ENCODE results near the gene CDCA8.

CDCA8 gene

GRCh38 chr1:37650721-37651120 lies 41.6 kb upstream of the CDCA8 start:
- no peaks in the 10 kb centered on the region for H3K4me1 ChIP-seq (ENCODE audit: control insufficient read depth, low read length)

GRCh38 chr1:37651803-37652202 lies 40.5 kb upstream of the CDCA8 start:
- Histone ChIP-seq H3K27me3 (ENCODE audit: control insufficient read depth, low read length) (0 out of 2 replicates have a peak, but pooled peaks cover 2% of the 10 kb centered on the region), H3K4me3 (ENCODE audit: low read length) (no peak overlapping the region), H3K4me2 (ENCODE audit: low read length) (no peak overlapping the region), H3K9me2 (replicated peaks; ENCODE audit: control insufficient read depth, low read length) (no peaks in the 10 kb centered on the region), H3K9me3 (ENCODE audit: control insufficient read depth, insufficient read depth, low read length) (no peaks in the 10 kb centered on the region), H3K27ac (ENCODE audit: low read depth, low read length) (no peak overlapping the region), H3K79me2 (ENCODE audit: control insufficient read depth, low read length) (no peaks in the 10 kb centered on the region), H4K20me1 (ENCODE audit: control insufficient read depth, insufficient read depth, low read depth, low read length) (no peaks in the 10 kb centered on the region), H3K4me1 (ENCODE audit: control insufficient read depth, low read length) (no peaks in the 10 kb centered on the region), H3F3A (ENCODE audit: control insufficient read depth, insufficient read depth) (no peaks in the 10 kb centered on the region), H3K36me3 (ENCODE audit: control insufficient read depth, low read length) (no peaks in the 10 kb centered on the region)
- TF ChIP-seq EZH2phosphoT487 (IDR thresholded peaks at IDR 0.05; ENCODE audit: borderline replicate concordance, low read length) (no peak), CTCF (IDR thresholded peaks at IDR 0.05; ENCODE audit: low read depth, low read length, poor library complexity, severe bottlenecking) (no peak)

More at GRCh38 chr1:37650721-37651120, 41.6 kb upstream of the CDCA8 start:
- Histone ChIP-seq H3K27me3 (ENCODE audit: control insufficient read depth, low read length) (0 out of 2 replicates have a peak, but pooled peaks cover 2% of the 10 kb centered on the region), H3K79me2 (ENCODE audit: control insufficient read depth, low read length) (no peaks in the 10 kb centered on the region), H3F3A (ENCODE audit: control insufficient read depth, insufficient read depth) (no peaks in the 10 kb centered on the region), H3K4me2 (ENCODE audit: low read length) (no peak overlapping the region), H3K9me2 (replicated peaks; ENCODE audit: control insufficient read depth, low read length) (no peaks in the 10 kb centered on the region), H3K27ac (ENCODE audit: low read depth, low read length) (no peak overlapping the region), H3K36me3 (ENCODE audit: control insufficient read depth, low read length) (no peaks in the 10 kb centered on the region), H3K9me3 (ENCODE audit: control insufficient read depth, insufficient read depth, low read length) (no peaks in the 10 kb centered on the region), H4K20me1 (ENCODE audit: control insufficient read depth, insufficient read depth, low read depth, low read length) (no peaks in the 10 kb centered on the region), H3K4me3 (ENCODE audit: low read length) (no peak overlapping the region)
- TF ChIP-seq EZH2phosphoT487 (IDR thresholded peaks at IDR 0.05; ENCODE audit: borderline replicate concordance, low read length) (no peak), CTCF (IDR thresholded peaks at IDR 0.05; ENCODE audit: low read depth, low read length, poor library complexity, severe bottlenecking) (no peak)

GRCh38 chr1:37652976-37653375 lies 39.3 kb upstream of the CDCA8 start:
- Histone ChIP-seq H3K9me3 (ENCODE audit: control insufficient read depth, insufficient read depth, low read length) (no peaks in the 10 kb centered on the region), H3K4me2 (ENCODE audit: low read length) (no peak overlapping the region), H3K4me1 (ENCODE audit: control insufficient read depth, low read length) (no peaks in the 10 kb centered on the region), H3K79me2 (ENCODE audit: control insufficient read depth, low read length) (no peaks in the 10 kb centered on the region), H3K36me3 (ENCODE audit: control insufficient read depth, low read length) (no peaks in the 10 kb centered on the region), H3F3A (ENCODE audit: control insufficient read depth, insufficient read depth) (no peaks in the 10 kb centered on the region), H3K9me2 (replicated peaks; ENCODE audit: control insufficient read depth, low read length) (no peaks in the 10 kb centered on the region), H3K27ac (ENCODE audit: low read depth, low read length) (no peak overlapping the region), H3K27me3 (ENCODE audit: control insufficient read depth, low read length) (0 out of 2 replicates have a peak, but pooled peaks cover 2% of the 10 kb centered on the region), H4K20me1 (ENCODE audit: control insufficient read depth, insufficient read depth, low read depth, low read length) (no peaks in the 10 kb centered on the region), H3K4me3 (ENCODE audit: low read length) (no peak overlapping the region)
- TF ChIP-seq EZH2phosphoT487 (IDR thresholded peaks at IDR 0.05; ENCODE audit: borderline replicate concordance, low read length) (no peak), CTCF (IDR thresholded peaks at IDR 0.05; ENCODE audit: low read depth, low read length, poor library complexity, severe bottlenecking) (no peak)
